H9 (cell line): ENCODE measurements around the gene SFXN1. TPM values are rescaled to one million over a fixed set of nuclear protein-coding genes. Genes with fewer than 3 reads are reported as not detected.

Experiments
- DNase-seq: peaks from one replicate; pipeline ENCODE4 v3.0.0-alpha.2; 2017
- H2AFZ ChIP-seq: one replicate; pipeline ENCODE4 v1.6.1; 2013; ENCODE audit warnings: mild to moderate bottlenecking, low read length, control low read depth, moderate library complexity
- H2AK5ac ChIP-seq: 2 replicates; pipeline ENCODE4 v1.6.1; 2013; ENCODE audit warnings: low read length, control low read depth, mixed read lengths; ENCODE audit not compliant: insufficient read length
- H2BK120ac ChIP-seq: one replicate; pipeline ENCODE4 v1.6.1; 2013; ENCODE audit warnings: low read depth, mild to moderate bottlenecking, low read length, control low read depth, inconsistent platforms; ENCODE audit not compliant: poor library complexity, severe bottlenecking
- H2BK12ac ChIP-seq: 2 replicates; pipeline ENCODE4 v1.6.1; 2013; ENCODE audit warnings: low read length, control low read depth, mixed read lengths, low read depth; ENCODE audit not compliant: insufficient read length
- H2BK15ac ChIP-seq: 2 replicates; pipeline ENCODE4 v1.6.1; 2013; ENCODE audit warnings: low read depth, low read length, control low read depth
- H2BK20ac ChIP-seq: one replicate; pipeline ENCODE4 v1.6.1; 2013; ENCODE audit warnings: low read depth, mild to moderate bottlenecking, low read length, control low read depth, inconsistent platforms; ENCODE audit not compliant: poor library complexity, severe bottlenecking
- H2BK5ac ChIP-seq: 2 replicates; pipeline ENCODE4 v1.6.1; 2013; ENCODE audit warnings: low read length, control low read depth, mixed read lengths; ENCODE audit not compliant: insufficient read length
- H3K14ac ChIP-seq: 2 replicates; pipeline ENCODE4 v1.6.1; 2013; ENCODE audit warnings: low read length, control low read depth; ENCODE audit not compliant: insufficient read depth
- H3K18ac ChIP-seq: 2 replicates; pipeline ENCODE4 v1.6.1; 2013; ENCODE audit warnings: low read depth, mild to moderate bottlenecking, mixed read lengths, low read length, control low read depth; ENCODE audit not compliant: insufficient read length
- H3K23ac ChIP-seq: 2 replicates; pipeline ENCODE4 v1.6.1; 2013; ENCODE audit warnings: low read length, control low read depth, mixed read lengths, low read depth; ENCODE audit not compliant: insufficient read length
- H3K23me2 ChIP-seq: 2 replicates; pipeline ENCODE4 v1.6.1; 2013; ENCODE audit warnings: low read depth, mild to moderate bottlenecking, mixed read lengths, low read length, control low read depth; ENCODE audit not compliant: insufficient read length, poor library complexity, severe bottlenecking
- H3K27ac ChIP-seq: 2 replicates; pipeline ENCODE4 v1.5.1; 2013; ENCODE audit warnings: low read length, control low read depth, mixed read lengths, low read depth; ENCODE audit not compliant: insufficient read length
- H3K27me3 ChIP-seq: 2 replicates; pipeline ENCODE4 v1.6.1; 2013; ENCODE audit warnings: low read length, control low read depth, inconsistent platforms; ENCODE audit not compliant: insufficient read depth
- H3K4ac ChIP-seq: 2 replicates; pipeline ENCODE4 v1.6.1; 2013; ENCODE audit warnings: low read depth, mild to moderate bottlenecking, control low read depth, inconsistent platforms, low read length, moderate library complexity
- H3K4me1 ChIP-seq: 2 replicates; pipeline ENCODE4 v1.6.1; 2013; ENCODE audit warnings: low read length, control low read depth, inconsistent platforms; ENCODE audit not compliant: insufficient read depth
- H3K4me2 ChIP-seq: 2 replicates; pipeline ENCODE4 v1.6.1; 2013; ENCODE audit warnings: low read length, control low read depth, mixed read lengths; ENCODE audit not compliant: insufficient read length, insufficient read depth
- H3K56ac ChIP-seq: 2 replicates; pipeline ENCODE4 v1.6.1; 2013; ENCODE audit warnings: low read depth, mild to moderate bottlenecking, mixed read lengths, low read length, control low read depth; ENCODE audit not compliant: insufficient read length
- H3K79me1 ChIP-seq: 2 replicates; pipeline ENCODE4 v1.6.1; 2013; ENCODE audit warnings: low read depth, mild to moderate bottlenecking, moderate library complexity, low read length, control low read depth, inconsistent platforms; ENCODE audit not compliant: insufficient read depth, poor library complexity, severe bottlenecking
- H3K79me2 ChIP-seq: 2 replicates; pipeline ENCODE4 v1.6.1; 2013; ENCODE audit warnings: low read length, control low read depth, inconsistent platforms; ENCODE audit not compliant: insufficient read depth
- H3K9ac ChIP-seq: 2 replicates; pipeline ENCODE4 v1.6.1; 2013; ENCODE audit warnings: low read length, control low read depth, mixed read lengths; ENCODE audit not compliant: insufficient read length; ENCODE audit errors: extremely low read depth
- H3K9me3 ChIP-seq: one replicate; pipeline ENCODE4 v1.6.1; 2013; ENCODE audit warnings: low read depth, low read length, inconsistent platforms; ENCODE audit not compliant: control insufficient read depth
- H3T11ph ChIP-seq: one replicate; pipeline ENCODE4 v1.6.1; 2013; ENCODE audit warnings: mild to moderate bottlenecking, low read length, control low read depth, inconsistent platforms
- H4K20me1 ChIP-seq: one replicate; pipeline ENCODE4 v1.6.1; 2013; ENCODE audit not compliant: control insufficient read depth, insufficient read length, insufficient read depth
- H4K5ac ChIP-seq: 2 replicates; pipeline ENCODE4 v1.6.1; 2013; ENCODE audit warnings: low read depth, mild to moderate bottlenecking, mixed read lengths, low read length, control low read depth; ENCODE audit not compliant: insufficient read length
- H4K8ac ChIP-seq: replicated peaks from 2 replicates; pipeline ENCODE4 v1.6.1; 2013; ENCODE audit warnings: low read length, control low read depth, mixed read lengths, low read depth; ENCODE audit not compliant: insufficient read length
- H4K91ac ChIP-seq: 2 replicates; pipeline ENCODE4 v1.6.1; 2013; ENCODE audit warnings: low read depth, mild to moderate bottlenecking, moderate library complexity, mixed read lengths, low read length, control low read depth; ENCODE audit not compliant: insufficient read length
- H3K27ac Mint-ChIP-seq, 3 experiments: 2 replicates in 2 of 3; 3 replicates in 1 of 3; pipeline ENCODE4 v1.8.0; 2020 to 2021; ENCODE audit warnings: mixed read lengths in 3 of 3, mild to moderate bottlenecking in 1 of 3, moderate library complexity in 1 of 3
- H3K27me3 Mint-ChIP-seq: 2 replicates; pipeline ENCODE4 v1.8.0; 2021; ENCODE audit warnings: low read depth, mild to moderate bottlenecking, moderate library complexity, mixed read lengths
- H3K36me3 Mint-ChIP-seq, 3 experiments: 2 replicates in 2 of 3; 3 replicates in 1 of 3; pipeline ENCODE4 v1.8.0; 2020 to 2021; ENCODE audit warnings: low read depth in 3 of 3, mixed read lengths in 3 of 3; ENCODE audit not compliant: insufficient read depth in 1 of 3
- H3K4me1 Mint-ChIP-seq, 2 experiments: 2 replicates each; pipeline ENCODE4 v1.8.0; 2020; ENCODE audit warnings: mixed read lengths in 2 of 2
- H3K4me3 Mint-ChIP-seq, 2 experiments: 2 replicates in 1 of 2; 3 replicates in 1 of 2; pipeline ENCODE4 v1.8.0; 2020 to 2021; ENCODE audit warnings: mild to moderate bottlenecking in 2 of 2, mixed read lengths in 2 of 2, moderate library complexity in 1 of 2
- H3K9me3 Mint-ChIP-seq, 2 experiments: 2 replicates in 1 of 2; 3 replicates in 1 of 2; pipeline ENCODE4 v1.8.0; 2020; ENCODE audit warnings: mild to moderate bottlenecking in 2 of 2, mixed read lengths in 2 of 2, moderate library complexity in 1 of 2
- CTCF ChIP-seq: fragments of 200-600 bp; sonication (generic); conservative IDR thresholded peaks from 3 replicates; pipeline ENCODE4 v1.8.0; 2021; ENCODE audit warnings: antibody characterized with exemption, mild to moderate bottlenecking
- WGBS: extraction: QIAGEN DNeasy Blood & Tissue Kit; methylation state at CpG from one replicate; pipeline ENCODE4 v1.1.7; 2013; ENCODE audit warnings: missing lambda C conversion rate, low lambda C conversion rate, mixed read lengths; ENCODE audit not compliant: insufficient read length; ENCODE audit errors: extremely low coverage; 5-methylcytosine and 5-hydroxymethylcytosine counted together
- total RNA-seq: library from RNA; stranded (reverse); gene quantifications from 2 replicates; pipeline ENCODE4 v1.2.1, GENCODE V29; 2021

The SFXN1 gene
- total RNA-seq, 1 experiment from 2014 or later, result 99.2 TPM

GRCh38 chr5:175447571-175447970 lies 30.8 kb upstream of the SFXN1 start:
- H3K27me3 ChIP-seq, result peaks cover 17% of the 10 kb centered on the region; the same call in 1 of the 2 replicates
- WGBS, result no CpG with 5 or more reads among the region's 2 CpGs
- H3K79me2 ChIP-seq, result no peaks in the 10 kb centered on the region

More at GRCh38 chr5:175447571-175447970, 30.8 kb upstream of the SFXN1 start:
- Histone ChIP-seq H2BK5ac (no peak overlapping the region), H4K91ac (no peak overlapping the region), H3K14ac (no peak overlapping the region), H4K20me1 (no peaks in the 10 kb centered on the region), H3K27ac (no peak overlapping the region), H4K5ac (no peak overlapping the region), H2BK20ac (no peak overlapping the region), H3T11ph (no peak overlapping the region), H2BK12ac (no peak overlapping the region), H2BK120ac (no peak overlapping the region), H3K23me2 (peaks cover 16% of the 10 kb centered on the region), H3K4me1 (no peaks in the 10 kb centered on the region), H3K4me2 (no peak overlapping the region), H3K79me1 (no peaks in the 10 kb centered on the region), H4K8ac (no peak overlapping the region), H3K23ac (no peak overlapping the region), H2AFZ (no peak overlapping the region), H2BK15ac (no peak overlapping the region), H2AK5ac (no peak overlapping the region), H3K4ac (no peak overlapping the region), H3K9ac (no peak overlapping the region), H3K56ac (no peak overlapping the region), H3K9me3 (no peaks in the 10 kb centered on the region), H3K18ac (no peak overlapping the region)
- no peak for TF ChIP-seq CTCF
- Mint-ChIP-seq H3K27ac (no peak overlapping the region), H3K4me1 (peaks cover 19 to 35% of the 10 kb centered on the region in 2 experiments), H3K9me3 (no peaks in the 10 kb centered on the region), H3K4me3 (no peak overlapping the region), H3K36me3 (peaks cover 0 to 2% (median 0%) of the 10 kb centered on the region in 3 experiments; a peak in 1 of 7 replicates), H3K27me3 (peaks cover 55% of the 10 kb centered on the region)
- DNase-seq, result no peak
